K562 (cell line): Measurements from ENCODE around the gene MIS18A. TPM values are rescaled to one million over a fixed set of nuclear protein-coding genes. Genes with fewer than 3 reads are reported as not detected.
A peak's percentile ranks its signal among the peaks of the same experiment; 100 is the strongest.

Source experiments
- BRCA1 ChIP-seq, 2 experiments: fragments of 450-650 bp in 1 of 2; sonication (generic) in 1 of 2; formaldehyde crosslinking in 1 of 2; IDR thresholded peaks; 2 replicates each; pipeline versions ENCODE4 v1.5.0 to v1.6.1; 2017 to 2020; ENCODE audit warnings: mild to moderate bottlenecking in 1 of 2, missing genetic modification reagents in 1 of 2
- E2F4 ChIP-seq: sonication (generic); formaldehyde crosslinking; IDR thresholded peaks from 2 replicates; pipeline ENCODE4 v1.8.0; 2022; ENCODE audit warnings: mild to moderate bottlenecking, low read depth, missing genetic modification reagents
- HMGXB4 ChIP-seq: sonication (generic); formaldehyde crosslinking; IDR thresholded peaks from 2 replicates; pipeline ENCODE4 v1.8.1; 2023; ENCODE audit warnings: mild to moderate bottlenecking, missing genetic modification reagents
- NCOR1 ChIP-seq: fragments of 450-650 bp; IDR thresholded peaks from 2 replicates; pipeline ENCODE4 v1.6.1; 2016; ENCODE audit warnings: mild to moderate bottlenecking, moderate library complexity
- NR2C2 ChIP-seq, 2 experiments: fragments of 200-800 bp in 1 of 2; sonication (Bioruptor generic) in 1 of 2; sonication (generic) in 1 of 2; formaldehyde crosslinking in 1 of 2; IDR thresholded peaks; 2 replicates each; pipeline versions ENCODE4 v1.6.1 to v1.8.0; 2016 to 2022; ENCODE audit warnings: mild to moderate bottlenecking in 1 of 2, missing compliant biosample characterization in 1 of 2, missing genetic modification characterization in 1 of 2, missing genetic modification reagents in 1 of 2
- SNAPC5 ChIP-seq: fragments of 250-450 bp; sonication (Bioruptor Pico); IDR thresholded peaks from 2 replicates; pipeline ENCODE4 v1.8.0; 2021; ENCODE audit warnings: moderate library complexity, mild to moderate bottlenecking, inconsistent platforms
- SREBF1 ChIP-seq: fragments of 150-350 bp; IDR thresholded peaks from 2 replicates; pipeline ENCODE4 v1.6.1; 2014; ENCODE audit warnings: antibody characterized with exemption, low read depth, low read length, borderline replicate concordance
- USF1 ChIP-seq: sonication (generic); formaldehyde crosslinking; IDR thresholded peaks from 2 replicates; pipeline ENCODE4 v1.9.0; 2022; ENCODE audit warnings: mild to moderate bottlenecking, missing genetic modification reagents
- ZC3H4 ChIP-seq: sonication (generic); formaldehyde crosslinking; IDR thresholded peaks from 2 replicates; pipeline ENCODE4 v1.9.0; 2021; ENCODE audit warnings: missing genetic modification reagents, borderline replicate concordance
- polyA plus RNA-seq, 8 experiments: library from polyadenylated mRNA; depleted of rRNA in 4 of 8; stranded (reverse) in 5 of 8; unstranded in 3 of 8; fragments of >200 nt; fragmentation: Nextera tagmentation in 2 of 8; fragmentation: Illumina TruSeq in 1 of 8; extraction: Ambion mirVana in 2 of 8; extraction: Trizol in 1 of 8; gene quantifications; 2 replicates each; pipeline versions ENCODE4 v1.2.1 to v1.2.3, GENCODE V29; 2011 to 2014; ENCODE audit warnings: inconsistent platforms in 1 of 8, missing spikeins in 1 of 8
- total RNA-seq, 7 experiments: library from RNA; depleted of rRNA in 6 of 7; stranded (reverse); fragments of >200 nt in 6 of 7; fragmentation: Illumina TruSeq in 2 of 7; extraction: Trizol in 2 of 7; gene quantifications; 2 replicates each; pipeline versions ENCODE4 v1.2.1 to v1.2.3, GENCODE V29; 2011 to 2021; ENCODE audit warnings: low replicate concordance in 1 of 7
- TF ChIP-seq, protein P1 (sequence below), 3 experiments: fragments of 200-800 bp in 1 of 3; fragments of 250-450 bp in 1 of 3; fragments of 450-650 bp in 1 of 3; sonication (Bioruptor Pico) in 1 of 3; sonication (Bioruptor generic) in 1 of 3; formaldehyde crosslinking in 1 of 3; IDR thresholded peaks; 2 replicates each; pipeline versions ENCODE4 v1.6.1 to v1.8.0; 2016 to 2022; ENCODE audit warnings: mild to moderate bottlenecking in 2 of 3, missing genetic modification characterization in 2 of 3, missing compliant biosample characterization in 1 of 3, moderate library complexity in 1 of 3
- TF ChIP-seq, protein P2 (sequence below): fragments of 450-650 bp; formaldehyde crosslinking; IDR thresholded peaks from 2 replicates; pipeline ENCODE4 v1.4.0; 2022; ENCODE audit warnings: mild to moderate bottlenecking, moderate library complexity
- TF ChIP-seq, protein P3 (sequence below): fragments of 250-450 bp; sonication (Bioruptor Pico); IDR thresholded peaks from 2 replicates; pipeline ENCODE4 v1.5.0; 2021; ENCODE audit warnings: mild to moderate bottlenecking, moderate library complexity

MIS18A gene
- total and polyA plus RNA-seq, 9 of the 15 experiments (the other 6 are each of a cell fraction or from before 2014, with no cell fraction given): 17.7 to 75.3 (median 60.3) TPM

DNA sequence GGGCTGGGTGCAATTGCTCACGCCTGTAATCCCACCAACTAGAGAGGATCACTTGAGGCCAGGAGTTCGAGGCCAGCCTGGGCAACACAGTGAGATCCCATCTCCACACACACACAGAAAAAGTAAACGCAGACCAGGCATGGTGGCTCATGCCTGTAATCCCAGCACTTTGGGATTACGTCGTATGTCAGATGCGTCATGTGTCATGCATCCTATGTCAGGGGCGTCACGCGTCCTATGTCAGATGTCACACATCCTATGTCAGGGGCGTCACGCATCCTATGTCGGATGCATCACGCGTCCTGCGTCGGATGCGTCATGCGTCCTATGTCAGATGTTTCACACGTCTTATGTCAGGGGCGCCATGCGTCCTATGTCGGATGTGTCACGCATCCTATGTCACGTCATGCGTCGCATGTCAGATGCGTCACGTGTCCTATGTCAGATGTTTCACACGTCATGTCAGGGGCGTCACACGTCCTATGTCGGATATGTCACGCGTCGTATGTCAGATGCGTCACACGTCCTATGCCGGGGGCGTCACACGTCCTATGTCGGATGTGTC is 21.4 kb upstream of the MIS18A start (continued):
- TF ChIP-seq, protein P1, sequence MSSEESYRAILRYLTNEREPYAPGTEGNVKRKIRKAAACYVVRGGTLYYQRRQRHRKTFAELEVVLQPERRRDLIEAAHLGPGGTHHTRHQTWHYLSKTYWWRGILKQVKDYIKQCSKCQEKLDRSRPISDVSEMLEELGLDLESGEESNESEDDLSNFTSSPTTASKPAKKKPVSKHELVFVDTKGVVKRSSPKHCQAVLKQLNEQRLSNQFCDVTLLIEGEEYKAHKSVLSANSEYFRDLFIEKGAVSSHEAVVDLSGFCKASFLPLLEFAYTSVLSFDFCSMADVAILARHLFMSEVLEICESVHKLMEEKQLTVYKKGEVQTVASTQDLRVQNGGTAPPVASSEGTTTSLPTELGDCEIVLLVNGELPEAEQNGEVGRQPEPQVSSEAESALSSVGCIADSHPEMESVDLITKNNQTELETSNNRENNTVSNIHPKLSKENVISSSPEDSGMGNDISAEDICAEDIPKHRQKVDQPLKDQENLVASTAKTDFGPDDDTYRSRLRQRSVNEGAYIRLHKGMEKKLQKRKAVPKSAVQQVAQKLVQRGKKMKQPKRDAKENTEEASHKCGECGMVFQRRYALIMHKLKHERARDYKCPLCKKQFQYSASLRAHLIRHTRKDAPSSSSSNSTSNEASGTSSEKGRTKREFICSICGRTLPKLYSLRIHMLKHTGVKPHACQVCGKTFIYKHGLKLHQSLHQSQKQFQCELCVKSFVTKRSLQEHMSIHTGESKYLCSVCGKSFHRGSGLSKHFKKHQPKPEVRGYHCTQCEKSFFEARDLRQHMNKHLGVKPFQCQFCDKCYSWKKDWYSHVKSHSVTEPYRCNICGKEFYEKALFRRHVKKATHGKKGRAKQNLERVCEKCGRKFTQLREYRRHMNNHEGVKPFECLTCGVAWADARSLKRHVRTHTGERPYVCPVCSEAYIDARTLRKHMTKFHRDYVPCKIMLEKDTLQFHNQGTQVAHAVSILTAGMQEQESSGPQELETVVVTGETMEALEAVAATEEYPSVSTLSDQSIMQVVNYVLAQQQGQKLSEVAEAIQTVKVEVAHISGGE (CRISPR knock-in tag; IDR thresholded peaks at IDR 0.05): peak in 1 of 3 experiments; percentile 58; a peak in 1 of 6 replicates
- peak; percentile 63 for TF ChIP-seq NR2C2 (CRISPR knock-in tag; IDR thresholded peaks at IDR 0.05)
- no peak for TF ChIP-seq NR2C2 (tag; IDR thresholded peaks at IDR 0.05)
- no peak for TF ChIP-seq BRCA1 (IDR thresholded peaks at IDR 0.05)
- peak; percentile 88; the same call in 1 of the 2 replicates for TF ChIP-seq BRCA1 (CRISPR knock-in tag; IDR thresholded peaks at IDR 0.05)
- no peak for TF ChIP-seq SREBF1
- peak; percentile 40; the same call in 1 of the 2 replicates for TF ChIP-seq USF1 (CRISPR knock-in tag)
- TF ChIP-seq NCOR1: no peak
- peak; percentile 63; the same call in 1 of the 2 replicates for TF ChIP-seq E2F4 (CRISPR knock-in tag)
- TF ChIP-seq HMGXB4 (CRISPR knock-in tag): 0 out of 2 replicates have a peak, but pooled peaks have one; percentile 39
- TF ChIP-seq ZC3H4 (CRISPR knock-in tag): no peak
- TF ChIP-seq, protein P2, sequence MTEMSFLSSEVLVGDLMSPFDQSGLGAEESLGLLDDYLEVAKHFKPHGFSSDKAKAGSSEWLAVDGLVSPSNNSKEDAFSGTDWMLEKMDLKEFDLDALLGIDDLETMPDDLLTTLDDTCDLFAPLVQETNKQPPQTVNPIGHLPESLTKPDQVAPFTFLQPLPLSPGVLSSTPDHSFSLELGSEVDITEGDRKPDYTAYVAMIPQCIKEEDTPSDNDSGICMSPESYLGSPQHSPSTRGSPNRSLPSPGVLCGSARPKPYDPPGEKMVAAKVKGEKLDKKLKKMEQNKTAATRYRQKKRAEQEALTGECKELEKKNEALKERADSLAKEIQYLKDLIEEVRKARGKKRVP: no peak
- TF ChIP-seq SNAPC5: no peak
- TF ChIP-seq, protein P3, sequence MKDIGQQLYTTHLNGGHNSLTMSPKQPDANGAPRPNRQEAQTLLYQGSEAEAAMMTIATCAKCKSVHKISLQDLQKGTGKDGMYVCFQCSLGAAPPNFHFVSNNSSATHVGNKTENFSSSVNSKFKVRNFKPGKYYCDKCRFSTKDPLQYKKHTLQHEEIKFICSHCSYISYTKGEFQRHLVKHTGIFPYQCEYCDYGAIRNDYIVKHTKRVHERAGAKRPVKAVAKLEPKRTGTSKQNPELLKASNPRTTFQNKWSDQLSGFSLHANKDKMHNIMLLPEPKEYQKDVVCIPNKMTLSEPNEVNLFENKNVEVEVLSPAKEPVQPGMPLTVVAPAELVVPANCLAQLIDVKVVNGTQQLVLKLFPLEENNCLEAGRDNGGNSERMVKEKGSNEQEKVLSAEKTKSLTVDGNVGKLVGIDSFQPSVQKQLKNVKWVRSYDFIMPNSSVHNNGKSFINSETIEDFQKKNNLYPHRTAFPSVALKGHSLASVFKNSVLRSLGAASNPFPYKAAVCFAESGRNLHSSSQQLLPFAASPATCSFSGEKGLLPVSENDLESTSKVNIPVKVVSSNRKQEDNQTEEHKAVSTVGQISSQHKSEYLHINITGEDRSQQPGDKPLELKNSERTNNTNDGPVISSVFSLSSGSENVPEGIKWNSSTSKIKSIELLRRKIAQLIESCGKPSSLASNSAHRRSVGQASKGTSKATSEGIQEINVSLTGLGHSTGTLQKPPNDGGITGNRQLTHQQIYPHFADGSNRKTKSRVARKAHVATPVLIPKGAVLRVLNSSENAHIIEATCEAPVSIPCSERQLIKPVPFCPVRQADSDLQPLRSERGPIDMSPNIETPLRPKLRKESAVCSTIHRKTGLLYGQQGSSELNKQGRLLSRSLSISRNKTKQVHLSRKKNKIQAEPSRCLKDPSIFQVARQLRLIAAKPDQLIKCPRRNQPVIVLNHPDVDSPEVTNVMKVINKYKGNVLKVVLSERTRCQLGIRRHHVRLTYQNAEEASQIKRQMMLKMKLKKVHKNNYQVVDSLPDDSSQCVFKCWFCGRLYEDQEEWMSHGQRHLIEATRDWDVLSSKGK (CRISPR knock-in tag): no peak
